Endothelial cell of umbilical vein (primary cell): ENCODE data around the gene ATPAF1. TPM values are rescaled to one million over a fixed set of nuclear protein-coding genes. Genes with fewer than 3 reads are reported as not detected.

Source experiments
- BruUV-seq: library from RNA; stranded (reverse); fragments of 400-500 nt; replicated peaks from 2 replicates; lab custom pipeline; 2021; lab: Mats Ljungman, UMichigan
- CTCF ChIA-PET: fragments of 300-600, 350-600 bp; sonication (Branson Sonifier 250); formaldehyde crosslinking; loops from one replicate; lab custom pipeline; 2021; ENCODE audit warnings: antibody characterized with exemption, inconsistent platforms; lab: Charles Lee
- POLR2A ChIA-PET: fragments of 300-600, 350-600 bp; sonication (Branson Sonifier 250); formaldehyde crosslinking; loops from one replicate; lab custom pipeline; 2021; ENCODE audit warnings: antibody characterized with exemption, inconsistent platforms; lab: Charles Lee
- DNase-seq: peaks from one replicate; pipeline ENCODE4 v3.0.0-alpha.2; 2011; ENCODE audit warnings: low read depth, low spot score
- FAIRE-seq: peaks from 2 replicates; lab custom pipeline; 2011; peaks lifted over from hg19 to GRCh38; lab: Jason Lieb, UNC
- H2AFZ ChIP-seq: 2 replicates; pipeline ENCODE4 v1.6.0; 2012; ENCODE audit warnings: low read depth, low read length, control low read depth, inconsistent platforms
- H3K27ac ChIP-seq: 2 replicates; pipeline ENCODE4 v1.5.1; 2011; ENCODE audit warnings: low read depth, mild to moderate bottlenecking, control low read depth, low read length, moderate library complexity; ENCODE audit not compliant: insufficient read depth
- H3K27me3 ChIP-seq, 2 experiments: 2 replicates each; pipeline versions ENCODE4 v1.6.0 to v1.6.1; 2011; ENCODE audit warnings: low read length in 2 of 2, mixed read lengths in 1 of 2; ENCODE audit not compliant: control insufficient read depth in 2 of 2, insufficient read depth in 2 of 2
- H3K36me3 ChIP-seq, 2 experiments: 2 replicates in 1 of 2; 3 replicates in 1 of 2; pipeline ENCODE4 v1.5.1; 2011; ENCODE audit warnings: low read length in 2 of 2, mild to moderate bottlenecking in 1 of 2, moderate library complexity in 1 of 2; ENCODE audit not compliant: control insufficient read depth in 2 of 2, insufficient read depth in 2 of 2; ENCODE audit errors: extremely low read depth in 1 of 2
- H3K4me1 ChIP-seq: 3 replicates; pipeline ENCODE4 v1.5.1; 2011; ENCODE audit warnings: mild to moderate bottlenecking, low read length; ENCODE audit not compliant: control insufficient read depth, insufficient read depth; ENCODE audit errors: extremely low read depth
- H3K4me2 ChIP-seq: 2 replicates; pipeline ENCODE4 v1.6.1; 2011; ENCODE audit warnings: low read length, control low read depth, mixed read lengths; ENCODE audit not compliant: insufficient read depth
- H3K4me3 ChIP-seq, 3 experiments: fragments of 200-600 bp in 1 of 3; sonication (generic), shearing (Covaris generic) in 1 of 3; replicated peaks in 1 of 3; 2 replicates each; pipeline ENCODE4 v1.5.1; 2011 to 2016; ENCODE audit warnings: control low read depth in 3 of 3, low read length in 3 of 3, mild to moderate bottlenecking in 2 of 3, inconsistent platforms in 1 of 3, low read depth in 1 of 3, moderate library complexity in 1 of 3; ENCODE audit not compliant: insufficient read depth in 1 of 3
- H3K79me2 ChIP-seq: 2 replicates; pipeline ENCODE4 v1.6.0; 2012; ENCODE audit warnings: low read length, inconsistent platforms; ENCODE audit not compliant: control insufficient read depth, insufficient read depth
- H3K9ac ChIP-seq: replicated peaks from 2 replicates; pipeline ENCODE3; 2011; ENCODE audit warnings: low read length, control low read depth; ENCODE audit not compliant: insufficient read depth; ENCODE audit errors: extremely low read depth
- H3K9me1 ChIP-seq: replicated peaks from 3 replicates; pipeline ENCODE4 v1.6.0; 2011; ENCODE audit warnings: mild to moderate bottlenecking, low read length; ENCODE audit not compliant: control insufficient read depth, insufficient read depth; ENCODE audit errors: extremely low read depth
- H3K9me3 ChIP-seq: replicated peaks from 2 replicates; pipeline ENCODE4 v1.5.1; 2012; ENCODE audit warnings: low read length, inconsistent platforms; ENCODE audit not compliant: control insufficient read depth, insufficient read depth
- H4K20me1 ChIP-seq: replicated peaks from 2 replicates; pipeline ENCODE3; 2011; ENCODE audit warnings: mild to moderate bottlenecking, low read length; ENCODE audit not compliant: control insufficient read depth, insufficient read depth; ENCODE audit errors: extremely low read depth
- EZH2 ChIP-seq: IDR thresholded peaks from 2 replicates; pipeline ENCODE4 v1.6.1; 2012; ENCODE audit warnings: borderline replicate concordance, low read depth, mild to moderate bottlenecking, moderate library complexity, low read length, inconsistent platforms; ENCODE audit not compliant: severe bottlenecking
- FOS ChIP-seq: IDR thresholded peaks from 2 replicates; pipeline ENCODE4 v1.6.1; 2011; ENCODE audit warnings: mild to moderate bottlenecking, low read length, moderate library complexity, borderline replicate concordance; ENCODE audit not compliant: insufficient read depth
- GATA2 ChIP-seq: IDR thresholded peaks from 2 replicates; pipeline ENCODE4 v1.7.0; 2011; ENCODE audit warnings: low read depth, mild to moderate bottlenecking, moderate library complexity, mixed read lengths, low read length; ENCODE audit not compliant: insufficient read length, insufficient read depth
- JUN ChIP-seq: IDR thresholded peaks from 2 replicates; pipeline ENCODE4 v1.6.1; 2011; ENCODE audit warnings: borderline replicate concordance, low read depth; ENCODE audit not compliant: insufficient read length, insufficient read depth
- MYC ChIP-seq: IDR thresholded peaks from one replicate; pipeline ENCODE4 v1.6.1; 2011; ENCODE audit warnings: mild to moderate bottlenecking, low read depth, low read length
- POLR2A ChIP-seq: IDR thresholded peaks from 2 replicates; pipeline ENCODE4 v1.6.1; 2012; ENCODE audit warnings: low read depth, mild to moderate bottlenecking, control low read depth, low read length
- POLR2AphosphoS5 ChIP-seq: IDR thresholded peaks from 2 replicates; pipeline ENCODE4 v1.6.1; 2012; ENCODE audit warnings: low read depth, mild to moderate bottlenecking, control low read depth, low read length, moderate library complexity; ENCODE audit not compliant: insufficient read depth
- dilution Hi-C: fragments of 300-500 bp; cut with MboI; formaldehyde crosslinking; loops from one replicate; pipeline ENCODE4 v1.15.0; 2019; ENCODE audit warnings: low sequenced_read_pairs; ENCODE audit not compliant: extremely low pct_ligation_motif_present
- intact Hi-C: fragments of 100-400 bp; cut with micrococcal nuclease; formaldehyde crosslinking; loops from one replicate; pipeline ENCODE4 v1.10.0; 2022
- polyA plus RNA-seq, 4 experiments: library from polyadenylated mRNA; depleted of rRNA in 3 of 4; stranded (reverse) in 3 of 4; unstranded in 1 of 4; fragments of >200 nt; gene quantifications; 2 replicates each; pipeline versions ENCODE4 v1.2.1 to v1.2.3, GENCODE V29; 2011 to 2012; ENCODE audit warnings: missing spikeins in 1 of 4
- total RNA-seq: library from RNA; stranded (reverse); gene quantifications from 2 replicates; pipeline ENCODE4 v1.2.3, GENCODE V29; 2021
- TF ChIP-seq, protein P1 (sequence below): IDR thresholded peaks from 2 replicates; pipeline ENCODE4 v1.6.1; 2011; ENCODE audit not compliant: insufficient read depth, insufficient read length
- TF ChIP-seq, protein P2 (sequence below), 2 donors: IDR thresholded peaks; 1 replicate in 1 of 2; 2 replicates in 1 of 2; pipeline ENCODE4 v1.5.1; 2011; ENCODE audit warnings: low read length in 2 of 2, mild to moderate bottlenecking in 2 of 2, moderate library complexity in 2 of 2, control low read depth in 1 of 2, inconsistent platforms in 1 of 2, low read depth in 1 of 2; ENCODE audit not compliant: insufficient read depth in 1 of 2; ENCODE audit errors: extremely low read depth in 1 of 2

ATPAF1 gene
- total and polyA plus RNA-seq, 2 donors (not counting 3 experiments of a cell fraction or from before 2014, with no cell fraction given) = 28.3 to 29.6 TPM

DNA sequence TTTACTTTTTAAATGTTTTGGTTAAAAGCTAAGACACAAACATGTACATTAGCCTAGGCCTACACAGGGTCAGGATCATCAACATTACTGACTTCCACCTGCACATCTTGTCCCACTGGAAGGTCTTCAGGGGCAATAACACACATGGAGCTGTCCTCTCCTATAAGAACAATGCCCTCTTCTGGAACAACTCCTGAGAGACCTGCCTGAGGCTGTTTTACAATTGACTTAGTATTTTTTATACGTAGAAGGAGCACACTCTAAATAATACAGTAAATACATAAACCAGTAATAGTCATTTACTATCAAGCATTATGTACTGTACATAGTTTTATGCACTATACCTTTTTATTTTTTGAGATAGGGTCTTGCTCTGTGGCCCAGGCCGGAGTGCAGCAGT, 37.4 kb downstream of the ATPAF1 start:
- no TSS peak for BruUV-seq
- no peak overlapping the region for H3K9ac ChIP-seq
- intact Hi-C loops = no loop called here

DNA sequence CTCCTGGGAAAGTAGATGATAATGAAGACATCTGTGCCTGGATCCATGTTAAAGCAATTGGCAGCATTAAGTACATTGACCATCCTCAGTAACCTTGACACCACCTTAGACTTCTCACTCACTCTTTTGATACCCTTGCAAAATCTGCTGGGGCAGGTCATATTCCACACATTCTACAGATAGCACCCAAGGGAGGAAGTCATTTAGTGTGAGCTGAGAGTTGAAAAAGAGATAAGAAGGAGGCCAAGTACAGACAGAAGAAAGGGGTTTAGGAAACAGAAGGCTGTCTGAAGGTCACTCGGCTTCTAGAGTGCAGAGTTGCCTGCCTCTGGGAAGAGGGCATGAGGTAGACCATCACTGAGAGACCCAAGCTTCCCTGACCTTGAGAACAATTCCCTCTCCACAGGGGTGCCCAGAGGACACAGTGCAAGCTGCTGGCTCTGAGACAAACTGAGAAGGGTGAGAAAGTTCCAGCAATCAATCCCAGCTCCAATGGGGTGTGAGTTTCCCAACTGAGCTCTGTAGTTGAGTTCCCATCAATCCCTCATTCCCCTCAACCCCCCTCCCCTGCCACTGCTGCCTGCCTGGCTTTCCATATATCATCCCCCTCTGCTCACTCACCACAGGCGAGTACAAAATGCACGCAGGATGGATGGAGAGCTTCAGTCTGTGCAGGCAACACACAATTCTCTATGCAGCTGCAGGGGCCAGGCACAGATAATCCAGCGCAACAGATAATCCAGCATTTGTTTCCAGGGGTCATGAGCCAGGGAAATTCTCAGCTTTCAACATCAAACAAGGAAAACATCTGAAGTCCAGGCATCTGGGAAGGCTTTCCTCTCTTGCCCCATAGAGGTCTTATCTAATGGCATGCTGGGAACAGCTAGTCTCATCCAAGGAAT, 44.2 kb downstream of the ATPAF1 start:
- Histone ChIP-seq H3K4me1 (no peaks in the 10 kb centered on the region), H3K79me2 (no peaks in the 10 kb centered on the region), H3K4me2 (no peak overlapping the region), H3K9me1 (no peaks in the 10 kb centered on the region), H3K27me3 (no peaks in the 10 kb centered on the region), H3K9me3 (no peaks in the 10 kb centered on the region), H3K9ac (no peak overlapping the region), H2AFZ (no peak overlapping the region), H3K36me3 (no peaks in the 10 kb centered on the region), H3K27ac (no peak overlapping the region), H3K4me3 (no peak overlapping the region), H4K20me1 (no peaks in the 10 kb centered on the region)
- TF ChIP-seq JUN (no peak), MYC (no peak), GATA2 (no peak), POLR2A (no peak), POLR2AphosphoS5 (no peak), FOS (no peak), EZH2 (no peak)
- TF ChIP-seq, protein P1, sequence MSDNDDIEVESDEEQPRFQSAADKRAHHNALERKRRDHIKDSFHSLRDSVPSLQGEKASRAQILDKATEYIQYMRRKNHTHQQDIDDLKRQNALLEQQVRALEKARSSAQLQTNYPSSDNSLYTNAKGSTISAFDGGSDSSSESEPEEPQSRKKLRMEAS = no peak
- TF ChIP-seq, protein P2, sequence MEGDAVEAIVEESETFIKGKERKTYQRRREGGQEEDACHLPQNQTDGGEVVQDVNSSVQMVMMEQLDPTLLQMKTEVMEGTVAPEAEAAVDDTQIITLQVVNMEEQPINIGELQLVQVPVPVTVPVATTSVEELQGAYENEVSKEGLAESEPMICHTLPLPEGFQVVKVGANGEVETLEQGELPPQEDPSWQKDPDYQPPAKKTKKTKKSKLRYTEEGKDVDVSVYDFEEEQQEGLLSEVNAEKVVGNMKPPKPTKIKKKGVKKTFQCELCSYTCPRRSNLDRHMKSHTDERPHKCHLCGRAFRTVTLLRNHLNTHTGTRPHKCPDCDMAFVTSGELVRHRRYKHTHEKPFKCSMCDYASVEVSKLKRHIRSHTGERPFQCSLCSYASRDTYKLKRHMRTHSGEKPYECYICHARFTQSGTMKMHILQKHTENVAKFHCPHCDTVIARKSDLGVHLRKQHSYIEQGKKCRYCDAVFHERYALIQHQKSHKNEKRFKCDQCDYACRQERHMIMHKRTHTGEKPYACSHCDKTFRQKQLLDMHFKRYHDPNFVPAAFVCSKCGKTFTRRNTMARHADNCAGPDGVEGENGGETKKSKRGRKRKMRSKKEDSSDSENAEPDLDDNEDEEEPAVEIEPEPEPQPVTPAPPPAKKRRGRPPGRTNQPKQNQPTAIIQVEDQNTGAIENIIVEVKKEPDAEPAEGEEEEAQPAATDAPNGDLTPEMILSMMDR (IDR thresholded peaks at IDR 0.05; ENCODE audit: extremely low read depth in 1 of 2, insufficient read depth in 1 of 2, low read depth in 1 of 2, low read length in 2 of 2) = no peak
- FAIRE-seq (no peak), DNase-seq (no peak)
- BruUV-seq = no TSS peak
- intact Hi-C loops (no loop called here), dilution Hi-C loops (no loop called here)
- ChIA-PET POLR2A (no interaction called here), CTCF (interaction anchor here (0.9 to 5.4 kb wide), 4 partner anchors 11 to 101 kb away, joined by 3 to 79 read pairs (median 4); no protein-coding TSS in a partner anchor)

More for the DNA sequence above, 37.4 kb downstream of the ATPAF1 start:
- ChIA-PET CTCF (interaction anchor here (0.7 kb wide), 1 partner anchor 104 kb away, joined by 3 read pairs; no protein-coding TSS in a partner anchor), POLR2A (no interaction called here)
- Histone ChIP-seq H3K4me3 (no peak overlapping the region), H3K79me2 (no peaks in the 10 kb centered on the region), H2AFZ (no peak overlapping the region), H4K20me1 (no peaks in the 10 kb centered on the region), H3K4me1 (no peaks in the 10 kb centered on the region), H3K9me3 (no peaks in the 10 kb centered on the region), H3K9me1 (no peaks in the 10 kb centered on the region), H3K36me3 (peaks cover 0 to 12% of the 10 kb centered on the region in 2 experiments), H3K27ac (no peak overlapping the region), H3K27me3 (no peaks in the 10 kb centered on the region), H3K4me2 (no peak overlapping the region)
- DNase-seq (no peak), FAIRE-seq (no peak)
- dilution Hi-C loops = no loop called here
- TF ChIP-seq, protein P2 (IDR thresholded peaks at IDR 0.05; ENCODE audit: extremely low read depth in 1 of 2, insufficient read depth in 1 of 2, low read depth in 1 of 2, low read length in 2 of 2) = no peak
